Liver (tissue), 9 donors: ENCODE results near the gene ZNF282. TPM values are rescaled to one million over a fixed set of nuclear protein-coding genes. Genes with fewer than 3 reads are reported as not detected.

ENCODE experiments used
- DNase-seq: peaks from one replicate; pipeline ENCODE4 v3.0.0-alpha.2; 2017; ENCODE audit warnings: low spot score
- H3K27ac ChIP-seq, 2 donors: one replicate each; pipeline ENCODE4 v1.7.0; 2013; ENCODE audit warnings: inconsistent platforms in 2 of 2, low read length in 2 of 2, control low read depth in 1 of 2, low read depth in 1 of 2, mild to moderate bottlenecking in 1 of 2
- H3K27me3 ChIP-seq, 4 donors: one replicate each; pipeline versions ENCODE4 v1.6.1 to v1.7.0; 2013; ENCODE audit warnings: low read length in 3 of 4, inconsistent platforms in 1 of 4, mild to moderate bottlenecking in 1 of 4, moderate library complexity in 1 of 4; ENCODE audit not compliant: control insufficient read depth in 4 of 4, insufficient read depth in 4 of 4
- H3K36me3 ChIP-seq, 4 donors: one replicate each; pipeline versions ENCODE4 v1.6.1 to v1.7.0; 2013; ENCODE audit warnings: low read length in 3 of 4, mild to moderate bottlenecking in 3 of 4, low read depth in 1 of 4, moderate library complexity in 1 of 4; ENCODE audit not compliant: control insufficient read depth in 4 of 4, insufficient read depth in 3 of 4
- H3K4me1 ChIP-seq, 4 donors: one replicate each; pipeline versions ENCODE4 v1.6.1 to v1.7.0; 2013; ENCODE audit warnings: low read length in 3 of 4, mild to moderate bottlenecking in 3 of 4, moderate library complexity in 1 of 4; ENCODE audit not compliant: control insufficient read depth in 4 of 4, insufficient read depth in 4 of 4
- H3K4me3 ChIP-seq, 3 donors: one replicate each; pipeline versions ENCODE4 v1.6.1 to v1.7.0; 2013; ENCODE audit warnings: low read length in 3 of 3, control low read depth in 1 of 3, low read depth in 1 of 3, mild to moderate bottlenecking in 1 of 3
- H3K9ac ChIP-seq, 2 donors: one replicate each; pipeline ENCODE4 v1.7.0; 2013; ENCODE audit warnings: low read length in 2 of 2, mild to moderate bottlenecking in 2 of 2, moderate library complexity in 2 of 2, control low read depth in 1 of 2, low read depth in 1 of 2
- H3K9me3 ChIP-seq, 4 donors: one replicate each; pipeline versions ENCODE4 v1.6.1 to v1.7.0; 2013; ENCODE audit warnings: low read length in 3 of 4; ENCODE audit not compliant: control insufficient read depth in 4 of 4
- CTCF ChIP-seq: fragments of 150-350 bp; IDR thresholded peaks from 2 replicates; pipeline ENCODE4 v1.5.1; 2017; ENCODE audit warnings: improper control_type of control experiment, low read depth, low read length; ENCODE audit not compliant: missing input control
- EGR1 ChIP-seq, 2 donors: IDR thresholded peaks; 2 replicates each; pipeline ENCODE4 v1.6.1; 2016 to 2018; ENCODE audit warnings: antibody characterized with exemption in 2 of 2, low read depth in 2 of 2
- FOXA1 ChIP-seq: IDR thresholded peaks from 2 replicates; pipeline ENCODE4 v1.6.1; 2016; ENCODE audit warnings: antibody characterized with exemption
- FOXA2 ChIP-seq: IDR thresholded peaks from 2 replicates; pipeline ENCODE4 v1.6.1; 2016; ENCODE audit warnings: antibody characterized with exemption
- GABPA ChIP-seq, 2 donors: IDR thresholded peaks in 1 of 2; conservative IDR thresholded peaks in 1 of 2; 2 replicates each; pipeline ENCODE4 v1.6.1; 2016; ENCODE audit warnings: antibody characterized with exemption in 2 of 2, mild to moderate bottlenecking in 1 of 2, moderate library complexity in 1 of 2
- HNF4A ChIP-seq, 2 donors: conservative IDR thresholded peaks; 2 replicates each; pipeline ENCODE4 v1.6.1; 2016; ENCODE audit warnings: antibody characterized with exemption in 2 of 2, mild to moderate bottlenecking in 2 of 2
- HNF4G ChIP-seq: IDR thresholded peaks from 2 replicates; pipeline ENCODE4 v1.6.1; 2016; ENCODE audit warnings: antibody characterized with exemption
- JUND ChIP-seq, 2 donors: IDR thresholded peaks; 2 replicates each; pipeline ENCODE4 v1.6.1; 2016; ENCODE audit warnings: antibody characterized with exemption in 2 of 2
- MAX ChIP-seq: IDR thresholded peaks from 2 replicates; pipeline ENCODE4 v1.6.1; 2016; ENCODE audit warnings: antibody characterized with exemption
- NR2F2 ChIP-seq: IDR thresholded peaks from 2 replicates; pipeline ENCODE4 v1.6.1; 2016; ENCODE audit warnings: antibody characterized with exemption
- RAD21 ChIP-seq, 2 donors: IDR thresholded peaks; 2 replicates each; pipeline ENCODE4 v1.6.1; 2016; ENCODE audit warnings: antibody characterized with exemption in 2 of 2, mild to moderate bottlenecking in 2 of 2
- REST ChIP-seq: IDR thresholded peaks from 2 replicates; pipeline ENCODE4 v1.6.1; 2016; ENCODE audit warnings: antibody characterized with exemption, mild to moderate bottlenecking
- RXRA ChIP-seq, 2 donors: IDR thresholded peaks; 2 replicates each; pipeline ENCODE4 v1.6.1; 2017 to 2018; ENCODE audit warnings: antibody characterized with exemption in 2 of 2, mild to moderate bottlenecking in 1 of 2
- SP1 ChIP-seq: IDR thresholded peaks from 2 replicates; pipeline ENCODE4 v1.6.1; 2018; ENCODE audit warnings: antibody characterized with exemption, mild to moderate bottlenecking
- TAF1 ChIP-seq: conservative IDR thresholded peaks from 2 replicates; pipeline ENCODE4 v1.6.1; 2016; ENCODE audit warnings: antibody characterized with exemption, mild to moderate bottlenecking
- YY1 ChIP-seq: IDR thresholded peaks from 2 replicates; pipeline ENCODE4 v1.6.1; 2016; ENCODE audit warnings: antibody characterized with exemption, mild to moderate bottlenecking
- WGBS: extraction: QIAGEN DNeasy Blood & Tissue Kit; methylation state at CpG from one replicate; pipeline ENCODE4 v1.1.7; 2013; 5-methylcytosine and 5-hydroxymethylcytosine counted together
- polyA plus RNA-seq, 2 donors: library from polyadenylated mRNA; stranded (reverse) in 1 of 2; unstranded in 1 of 2; fragments of 200-250 nt in 1 of 2; fragments of >200 nt in 1 of 2; fragmentation: Nextera tagmentation in 1 of 2; extraction: Ambion mirVana in 1 of 2; gene quantifications; one replicate each; pipeline versions ENCODE4 v1.2.1 to v1.2.3, GENCODE V29; 2013 to 2015
- total RNA-seq, 2 donors: library from RNA; depleted of rRNA; stranded (reverse); fragments of >200 nt; gene quantifications; one replicate each; pipeline ENCODE4 v1.2.3, GENCODE V29; 2014
- TF ChIP-seq, protein P1 (sequence below): IDR thresholded peaks from 2 replicates; pipeline ENCODE4 v1.6.1; 2016; ENCODE audit warnings: antibody characterized with exemption
- donor health status: healthy.
- donor health status: healthy.
- donor health status: healthy.
- donor health status: healthy.
- donor health status: healthy.

Gene ZNF282
- total and polyA plus RNA-seq, 4 donors, result 2.0 to 78.6 (median 13.1) TPM

- no peak for DNase-seq
- H3K27ac ChIP-seq, result no peak overlapping the region
- no peaks in the 10 kb centered on the region for H3K9me3 ChIP-seq
- TF ChIP-seq FOXA2 (no peak), EGR1 (IDR thresholded peaks at IDR 0.05; ENCODE audit: low read depth in 2 of 2) (no peak), MAX (no peak), CTCF (no peak), YY1 (no peak), RXRA (IDR thresholded peaks at IDR 0.05) (no peak), NR2F2 (no peak), TAF1 (no peak), GABPA (IDR thresholded peaks at IDR 0.05 in 1 of 2, conservative IDR thresholded peaks at IDR 0.05 in 1 of 2) (no peak), RAD21 (IDR thresholded peaks at IDR 0.05) (no peak), HNF4A (conservative IDR thresholded peaks at IDR 0.05) (no peak), REST (no peak), FOXA1 (no peak), JUND (IDR thresholded peaks at IDR 0.05) (no peak), HNF4G (no peak), SP1 (no peak)
- TF ChIP-seq, protein P1, sequence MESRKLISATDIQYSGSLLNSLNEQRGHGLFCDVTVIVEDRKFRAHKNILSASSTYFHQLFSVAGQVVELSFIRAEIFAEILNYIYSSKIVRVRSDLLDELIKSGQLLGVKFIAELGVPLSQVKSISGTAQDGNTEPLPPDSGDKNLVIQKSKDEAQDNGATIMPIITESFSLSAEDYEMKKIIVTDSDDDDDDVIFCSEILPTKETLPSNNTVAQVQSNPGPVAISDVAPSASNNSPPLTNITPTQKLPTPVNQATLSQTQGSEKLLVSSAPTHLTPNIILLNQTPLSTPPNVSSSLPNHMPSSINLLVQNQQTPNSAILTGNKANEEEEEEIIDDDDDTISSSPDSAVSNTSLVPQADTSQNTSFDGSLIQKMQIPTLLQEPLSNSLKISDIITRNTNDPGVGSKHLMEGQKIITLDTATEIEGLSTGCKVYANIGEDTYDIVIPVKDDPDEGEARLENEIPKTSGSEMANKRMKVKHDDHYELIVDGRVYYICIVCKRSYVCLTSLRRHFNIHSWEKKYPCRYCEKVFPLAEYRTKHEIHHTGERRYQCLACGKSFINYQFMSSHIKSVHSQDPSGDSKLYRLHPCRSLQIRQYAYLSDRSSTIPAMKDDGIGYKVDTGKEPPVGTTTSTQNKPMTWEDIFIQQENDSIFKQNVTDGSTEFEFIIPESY, result no peak
- no peak overlapping the region for H3K9ac ChIP-seq
- H3K4me1 ChIP-seq, result no peaks in the 10 kb centered on the region
- H3K4me3 ChIP-seq, result no peak overlapping the region
- H3K36me3 ChIP-seq, result peaks cover 22 to 74% (median 51%) of the 10 kb centered on the region in 4 donors
- no peaks in the 10 kb centered on the region for H3K27me3 ChIP-seq
- WGBS, result 75% methylated on average over 18 of the region's 18 CpGs
Observed at GRCh38 chr7:149205690-149206381, 10.5 kb downstream of the ZNF282 start.
